Loucy (cell line): ENCODE results near the gene NOTCH2.
"Not testable (repeated sequence)": the region's sequence is repeated elsewhere in the genome, so short reads cannot be mapped to it uniquely, and the experiment has no call there.

Experiments used
- CTCF ChIP-seq: fragments of 200-600 bp; sonication (generic); conservative IDR thresholded peaks from 2 replicates; pipeline ENCODE4 v1.5.1; 2014; ENCODE audit warnings: mild to moderate bottlenecking, antibody characterized with exemption, low read length
- EZH2phosphoT487 ChIP-seq: fragments of 200-600 bp; IDR thresholded peaks from 2 replicates; pipeline ENCODE4 v1.6.1; 2018; ENCODE audit warnings: antibody characterized with exemption, mild to moderate bottlenecking, moderate library complexity, borderline replicate concordance

DNA sequence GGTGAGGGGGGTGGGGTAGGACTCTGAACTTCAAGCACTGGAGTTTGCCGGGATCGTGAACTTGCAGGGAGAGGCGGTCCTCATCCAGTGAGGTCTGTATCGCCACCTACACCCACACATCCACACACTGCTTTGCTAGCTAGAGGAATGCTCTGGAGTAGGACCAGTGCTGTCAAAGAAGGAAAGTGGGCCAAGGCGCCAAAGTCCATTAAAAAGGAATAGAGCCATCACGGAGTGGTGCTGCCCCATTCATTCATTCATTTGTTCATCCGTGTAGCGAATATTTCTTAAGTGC, 405 bp upstream of the NOTCH2 start:
- TF ChIP-seq CTCF, EZH2phosphoT487: not testable (repeated sequence)
